ENCODE results near the gene WNT7B.

The WNT7B gene

GRCh38 chr22:46000081-46001027 is 23.4 kb upstream of the WNT7B start:
- ChIA-PET CTCF (interaction anchor here (0.7 to 3.9 kb wide), 5 partner anchors 12 to 314 kb away, joined by 3 to 25 read pairs (median 4); no protein-coding TSS in a partner anchor), POLR2A (no interaction called here)
- no peak for DNase-seq (ENCODE audit: extremely low spot score)
- no peak for TF ChIP-seq CTCF (IDR thresholded peaks at IDR 0.05; ENCODE audit: control extremely low read depth, extremely low read depth, low read depth, missing control alignments)

DNA sequence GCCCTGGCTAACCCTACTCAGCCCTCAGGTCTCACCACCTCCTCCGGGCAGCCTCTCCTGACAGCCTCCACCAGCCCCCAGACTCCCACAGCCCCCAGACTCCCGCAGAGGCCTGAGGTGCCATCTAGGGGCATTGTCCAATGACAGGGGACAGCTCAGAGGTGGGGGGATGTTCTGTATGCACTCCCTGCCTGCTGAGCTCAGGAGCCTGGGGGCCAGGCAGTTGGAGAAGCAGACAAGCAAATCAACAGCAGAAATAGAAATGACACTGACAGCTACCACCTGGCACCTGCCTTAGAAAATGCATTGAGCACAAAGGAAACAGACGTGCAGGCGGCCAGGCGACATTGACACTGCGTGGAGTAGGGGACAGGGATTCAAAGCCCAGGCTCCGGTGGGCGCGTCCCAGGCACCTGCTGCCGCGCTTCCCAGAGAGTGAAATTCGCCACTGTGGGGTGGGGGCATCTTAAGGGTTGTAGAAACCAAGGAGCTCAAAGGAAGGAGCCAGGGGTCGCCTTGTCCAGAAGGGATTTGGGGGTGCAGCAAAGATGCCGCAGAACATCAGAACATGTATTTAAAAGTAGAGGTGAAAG is 22.5 kb upstream of the WNT7B start:
- POLR2A ChIA-PET: no interaction called here
- TF ChIP-seq CTCF (IDR thresholded peaks at IDR 0.05; ENCODE audit: control extremely low read depth, extremely low read depth, low read depth, missing control alignments): no peak
- DNase-seq (ENCODE audit: extremely low spot score): no peak
- CTCF ChIA-PET: interaction anchor here (0.7 to 1.4 kb wide), 2 partner anchors 116 to 118 kb away, joined by 3 to 5 read pairs; no protein-coding TSS in a partner anchor

- ChIA-PET POLR2A (no interaction called here), CTCF (interaction anchor here (0.7 to 1.4 kb wide), 4 partner anchors 10 to 118 kb away, joined by 3 to 5 read pairs (median 4); no protein-coding TSS in a partner anchor)
- DNase-seq (ENCODE audit: extremely low spot score): no peak
- TF ChIP-seq CTCF (IDR thresholded peaks at IDR 0.05; ENCODE audit: control extremely low read depth, extremely low read depth, low read depth, missing control alignments): no peak
Measured at GRCh38 chr22:45998638-45999378, 21.8 kb upstream of the WNT7B start.

- ChIA-PET POLR2A (no interaction called here), CTCF (interaction anchor here (1.1 to 4.5 kb wide), 6 partner anchors 8 to 420 kb away, joined by 3 to 108 read pairs (median 5); no protein-coding TSS in a partner anchor)
- no peak for TF ChIP-seq CTCF (IDR thresholded peaks at IDR 0.05; ENCODE audit: control extremely low read depth, extremely low read depth, low read depth, missing control alignments)
- no peak for DNase-seq (ENCODE audit: extremely low spot score)
Measured at GRCh38 chr22:45997777-45998637, 21.0 kb upstream of the WNT7B start.

DNA sequence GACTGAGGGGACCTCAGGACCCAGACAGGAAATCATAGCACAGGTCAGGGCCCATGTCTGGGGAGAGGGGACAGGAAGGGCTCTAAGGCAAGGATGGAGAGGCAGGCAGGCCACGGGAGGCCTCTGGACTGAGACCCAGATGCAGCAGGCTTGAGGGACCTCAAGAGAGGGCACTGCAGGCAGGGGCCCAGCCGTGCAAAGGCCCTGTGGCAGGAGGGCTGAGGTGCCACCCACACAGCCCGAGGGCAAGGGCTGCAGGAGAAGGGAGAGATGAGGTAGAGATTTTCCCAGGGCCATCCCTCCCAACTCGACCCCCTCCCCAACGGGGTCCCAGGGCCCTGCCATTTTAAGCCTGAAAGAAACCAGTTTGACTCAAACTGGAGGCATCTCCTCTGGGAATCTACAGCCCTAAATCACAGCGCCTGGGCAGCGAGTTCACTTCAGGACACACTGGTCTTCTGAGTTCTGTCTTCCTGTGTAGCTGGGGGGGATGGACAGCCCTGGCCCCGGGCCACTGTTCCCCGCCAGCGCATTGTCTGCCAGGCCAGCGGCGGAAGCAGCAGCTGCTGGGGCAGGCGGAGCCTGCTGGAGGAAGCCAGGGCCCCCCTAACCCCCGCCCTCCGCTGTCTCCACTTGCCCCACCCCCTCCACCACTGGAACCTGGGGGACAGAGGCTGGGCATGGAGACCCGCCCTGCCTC is 20.3 kb upstream of the WNT7B start:
- no peak for DNase-seq (ENCODE audit: extremely low spot score)
- ChIA-PET POLR2A (no interaction called here), CTCF (interaction anchor here (1.1 to 4.5 kb wide), 12 partner anchors 9 to 419 kb away, joined by 3 to 108 read pairs (median 5); no protein-coding TSS in a partner anchor)
- no peak for TF ChIP-seq CTCF (IDR thresholded peaks at IDR 0.05; ENCODE audit: control extremely low read depth, extremely low read depth, low read depth, missing control alignments)
